GM12873 (cell line): Measurements from ENCODE around the gene RHOT2.

Experiments
- TF ChIP-seq, protein P1 (sequence below): IDR thresholded peaks from 2 replicates; pipeline ENCODE4 v1.5.1; 2012; ENCODE audit warnings: low read depth, mild to moderate bottlenecking, moderate library complexity, low read length, control low read depth; ENCODE audit not compliant: insufficient read depth; ENCODE audit errors: missing control alignments

Gene RHOT2

DNA sequence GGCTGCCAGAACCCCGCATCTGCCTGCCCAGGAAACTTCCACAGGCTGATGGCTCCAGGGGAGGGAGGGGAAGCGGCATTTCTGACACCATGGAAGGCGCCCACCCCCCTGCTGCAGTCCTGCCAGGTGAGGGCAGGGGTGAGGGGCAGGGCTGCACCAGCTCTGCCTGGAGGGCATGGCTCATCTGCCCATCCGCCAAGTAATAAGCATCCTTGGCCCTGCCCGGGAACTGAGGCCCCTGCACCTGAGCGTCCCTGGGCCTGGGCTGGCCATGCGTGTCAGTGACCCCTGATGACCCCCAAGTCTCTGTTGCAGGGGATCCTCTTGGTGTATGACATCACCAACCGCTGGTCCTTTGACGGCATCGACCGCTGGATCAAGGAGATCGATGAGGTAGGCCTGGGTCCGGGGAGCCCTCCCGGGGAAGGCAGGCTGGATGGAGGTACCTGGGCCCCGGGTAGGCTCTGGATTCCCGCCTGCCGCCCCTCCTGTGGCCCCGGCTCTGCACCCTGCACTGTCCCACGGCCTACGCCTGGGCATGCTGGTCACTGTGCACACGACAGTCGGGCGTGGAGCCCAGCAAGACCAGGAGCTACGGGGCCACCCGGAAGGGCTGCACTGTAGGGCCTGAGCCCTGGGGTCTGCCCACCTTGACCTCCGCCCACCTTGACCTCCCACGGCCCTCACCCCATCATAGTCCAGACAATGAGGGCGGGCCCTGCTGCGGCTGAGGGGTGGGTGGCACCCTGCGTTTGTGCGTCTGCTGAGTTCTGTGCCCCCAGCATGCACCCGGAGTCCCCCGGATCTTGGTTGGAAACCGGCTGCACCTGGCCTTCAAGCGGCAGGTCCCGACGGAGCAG lies 42.6 kb upstream of the RHOT2 start:
- TF ChIP-seq, protein P1, sequence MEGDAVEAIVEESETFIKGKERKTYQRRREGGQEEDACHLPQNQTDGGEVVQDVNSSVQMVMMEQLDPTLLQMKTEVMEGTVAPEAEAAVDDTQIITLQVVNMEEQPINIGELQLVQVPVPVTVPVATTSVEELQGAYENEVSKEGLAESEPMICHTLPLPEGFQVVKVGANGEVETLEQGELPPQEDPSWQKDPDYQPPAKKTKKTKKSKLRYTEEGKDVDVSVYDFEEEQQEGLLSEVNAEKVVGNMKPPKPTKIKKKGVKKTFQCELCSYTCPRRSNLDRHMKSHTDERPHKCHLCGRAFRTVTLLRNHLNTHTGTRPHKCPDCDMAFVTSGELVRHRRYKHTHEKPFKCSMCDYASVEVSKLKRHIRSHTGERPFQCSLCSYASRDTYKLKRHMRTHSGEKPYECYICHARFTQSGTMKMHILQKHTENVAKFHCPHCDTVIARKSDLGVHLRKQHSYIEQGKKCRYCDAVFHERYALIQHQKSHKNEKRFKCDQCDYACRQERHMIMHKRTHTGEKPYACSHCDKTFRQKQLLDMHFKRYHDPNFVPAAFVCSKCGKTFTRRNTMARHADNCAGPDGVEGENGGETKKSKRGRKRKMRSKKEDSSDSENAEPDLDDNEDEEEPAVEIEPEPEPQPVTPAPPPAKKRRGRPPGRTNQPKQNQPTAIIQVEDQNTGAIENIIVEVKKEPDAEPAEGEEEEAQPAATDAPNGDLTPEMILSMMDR: no peak

DNA sequence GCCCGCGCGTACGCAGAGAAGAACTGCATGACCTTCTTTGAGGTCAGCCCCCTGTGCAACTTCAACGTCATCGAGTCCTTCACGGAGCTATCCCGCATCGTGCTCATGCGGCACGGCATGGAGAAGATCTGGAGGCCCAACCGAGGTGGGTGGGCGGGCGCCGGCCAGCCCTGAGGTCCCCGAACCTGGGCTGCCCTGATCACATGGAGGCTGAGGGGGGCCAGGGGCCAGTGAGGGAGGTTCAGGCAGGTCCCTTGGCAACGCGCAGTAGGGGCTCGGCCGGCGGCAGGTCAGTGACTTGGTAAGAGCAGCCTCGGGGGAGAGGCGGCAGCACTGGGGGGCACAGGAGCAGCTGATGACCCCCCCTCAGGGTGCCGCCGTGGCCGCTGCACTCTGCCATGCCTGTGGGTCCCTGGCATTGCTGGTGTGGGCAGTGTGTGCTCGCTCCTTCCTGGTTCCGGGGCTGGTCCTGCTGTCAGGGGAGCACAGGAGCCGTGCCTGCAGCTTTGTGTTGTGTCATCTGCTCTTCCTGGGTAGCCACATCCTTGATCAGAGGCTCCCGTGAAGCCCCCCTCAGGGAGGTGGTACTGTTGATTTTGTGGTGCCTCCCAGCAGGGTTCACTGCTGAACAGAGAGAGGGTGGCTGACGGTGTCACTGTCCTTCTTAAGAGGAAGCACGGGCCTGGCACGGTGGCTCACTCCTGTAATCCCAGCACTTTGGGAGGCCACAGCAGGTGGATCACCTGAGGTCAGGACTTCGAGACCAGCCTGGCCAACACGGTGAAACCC lies 41.8 kb upstream of the RHOT2 start:
- TF ChIP-seq, protein P1: no peak

DNA sequence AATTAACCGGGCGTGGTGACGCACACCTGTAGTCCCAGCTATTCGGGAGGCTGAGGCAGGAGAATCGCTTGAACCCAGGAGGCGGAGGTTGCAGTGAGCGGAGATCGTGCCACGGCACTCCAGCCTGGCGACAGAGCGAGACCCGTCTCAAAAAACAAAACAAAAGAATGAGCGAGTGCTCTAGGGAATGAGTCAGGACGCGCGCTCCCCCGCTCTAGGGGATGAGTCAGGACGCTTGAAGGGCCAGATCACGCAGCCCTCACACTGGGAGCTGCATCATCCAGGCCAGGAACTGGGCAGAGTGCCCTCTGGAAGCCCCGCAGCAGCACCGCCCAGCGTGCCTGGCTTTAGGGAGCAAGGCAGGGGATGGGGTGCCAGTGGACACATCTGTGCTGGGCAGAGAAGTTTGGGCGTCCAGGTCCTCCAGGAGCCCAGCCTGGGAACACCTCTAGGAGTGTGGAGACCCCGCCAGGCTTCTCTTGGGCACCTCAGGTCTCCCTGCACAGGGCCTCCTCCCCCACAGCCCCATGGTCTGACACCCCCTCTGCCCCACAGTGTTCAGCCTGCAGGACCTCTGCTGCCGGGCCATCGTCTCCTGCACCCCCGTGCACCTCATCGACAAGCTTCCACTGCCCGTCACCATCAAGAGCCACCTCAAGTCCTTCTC lies 41.0 kb upstream of the RHOT2 start:
- TF ChIP-seq, protein P1: no peak

DNA sequence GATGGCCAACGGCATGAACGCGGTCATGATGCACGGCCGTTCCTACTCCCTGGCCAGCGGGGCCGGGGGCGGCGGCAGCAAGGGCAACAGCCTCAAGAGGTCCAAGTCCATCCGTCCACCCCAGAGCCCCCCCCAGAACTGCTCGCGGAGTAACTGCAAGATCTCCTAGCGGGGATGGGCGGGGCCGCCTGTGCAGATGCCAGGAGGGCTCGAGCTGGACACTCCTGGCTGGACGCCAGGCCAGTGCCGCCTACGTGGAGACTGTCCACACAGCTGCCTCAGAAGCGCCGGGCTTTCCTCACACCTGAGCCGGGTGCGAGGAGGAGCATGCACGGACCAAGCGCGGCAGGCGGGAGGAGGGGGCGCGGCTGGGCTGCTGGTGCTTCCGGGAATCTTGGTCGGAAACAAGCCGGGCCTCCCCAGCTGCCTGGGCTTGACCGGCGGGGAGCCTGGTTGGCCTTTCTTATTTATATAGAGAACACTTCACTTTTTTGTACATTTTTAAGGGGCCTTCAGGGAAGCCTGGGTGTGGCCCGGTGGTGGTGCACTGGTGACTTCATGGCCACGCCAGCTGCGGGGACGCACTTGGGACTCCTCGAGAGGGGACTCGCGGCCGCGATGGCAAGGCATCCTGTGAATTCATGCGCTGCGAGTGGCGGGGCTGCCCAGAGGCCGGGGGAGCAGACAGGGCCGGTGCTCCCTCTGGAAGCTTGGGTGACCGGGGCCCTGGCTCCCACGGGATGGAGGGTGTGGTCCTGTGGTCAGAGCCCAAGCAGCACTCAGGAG lies 40.3 kb upstream of the RHOT2 start:
- TF ChIP-seq, protein P1: no peak

DNA sequence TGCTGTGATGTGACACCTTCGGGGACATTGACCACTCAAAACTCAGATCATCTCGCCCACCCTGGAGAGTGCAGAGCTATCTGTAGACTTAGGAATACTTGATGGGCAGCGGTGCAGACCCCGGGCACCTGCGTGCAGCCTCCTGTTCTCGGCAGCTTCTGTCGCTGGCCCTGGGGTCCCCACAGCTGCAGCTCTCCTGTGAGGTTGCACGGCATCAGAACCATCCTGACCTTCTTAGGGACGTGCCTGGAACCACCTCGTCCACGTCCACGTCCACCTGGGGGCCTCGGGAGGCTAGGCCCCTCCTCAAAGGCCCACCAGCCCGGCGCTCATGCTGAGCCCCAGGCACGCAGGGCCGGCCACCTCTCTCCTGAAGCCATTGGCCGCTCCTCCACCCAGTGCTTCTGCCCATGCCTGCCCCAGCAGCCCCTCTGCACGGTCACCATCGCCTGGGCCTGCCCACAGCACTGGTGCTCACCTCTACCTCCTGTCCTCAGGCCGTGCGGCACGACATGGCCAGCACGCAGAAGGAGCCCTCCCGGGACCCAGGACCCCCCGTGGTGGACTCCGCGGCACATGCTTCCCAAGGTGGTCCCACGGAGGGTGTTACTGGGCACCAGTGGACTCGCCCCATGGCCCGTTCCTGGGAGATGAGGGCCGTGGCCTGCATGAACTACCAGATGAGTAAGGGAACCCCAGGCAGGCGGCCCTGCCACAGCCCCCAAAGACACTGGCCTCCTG lies 39.4 kb upstream of the RHOT2 start:
- TF ChIP-seq, protein P1: no peak

DNA sequence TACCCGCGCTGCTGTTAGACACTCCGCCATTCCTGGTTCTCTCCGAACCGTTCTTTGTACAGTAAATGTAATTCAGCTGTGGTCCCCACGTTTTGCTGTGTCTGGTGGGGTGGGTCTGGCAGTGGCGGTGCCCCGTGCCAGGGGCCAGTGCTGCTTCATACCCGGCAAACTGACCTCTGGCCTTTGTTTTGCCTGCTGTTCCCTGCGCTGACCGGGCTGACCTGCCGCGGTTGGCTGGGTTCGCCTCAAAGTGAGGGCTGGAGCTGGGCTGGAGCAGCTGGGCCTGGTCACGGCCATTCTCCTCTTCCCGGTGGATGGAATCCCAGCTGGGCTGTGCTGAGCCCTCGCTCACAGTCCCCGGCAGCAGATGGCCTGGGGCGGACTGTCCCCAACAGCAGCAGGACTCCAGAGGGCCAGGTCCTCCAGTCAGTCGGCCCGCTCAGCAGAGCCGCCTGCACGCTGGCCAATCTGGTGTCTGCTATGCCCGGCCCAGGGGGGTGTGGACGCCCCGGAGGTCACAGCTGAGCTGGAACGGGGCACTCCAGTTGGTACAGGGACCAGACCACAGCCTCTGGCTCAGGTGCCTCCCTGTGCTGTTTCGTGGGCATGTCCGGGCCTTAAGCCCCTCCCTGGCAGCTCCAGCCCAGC lies 38.6 kb upstream of the RHOT2 start:
- TF ChIP-seq, protein P1: no peak
